ENCODE measurements around the gene ATRNL1. TPM values are rescaled to one million over a fixed set of nuclear protein-coding genes. Genes with fewer than 3 reads are reported as not detected.

Gene ATRNL1
- total RNA-seq, 1 donor from 2014 or later: 11.4 TPM

- TF ChIP-seq CTCF (IDR thresholded peaks at IDR 0.05; ENCODE audit: insufficient read depth, low read length, poor library complexity, severe bottlenecking): no peak
- Histone ChIP-seq H3K4me3 (ENCODE audit: low read depth, low read length) (no peak overlapping the region), H3K36me3 (ENCODE audit: control insufficient read depth, insufficient read depth, low read length) (no peaks in the 10 kb centered on the region), H3K27me3 (ENCODE audit: control insufficient read depth, insufficient read depth, low read length) (no peaks in the 10 kb centered on the region)
- no peak for DNase-seq (ENCODE audit: low read depth)
Measured at GRCh38 chr10:115790220-115790619, 697.1 kb downstream of the ATRNL1 start.

GRCh38 chr10:115795964-115796363 lies 702.8 kb downstream of the ATRNL1 start:
- Histone ChIP-seq H3K36me3 (ENCODE audit: control insufficient read depth, insufficient read depth, low read length) (no peaks in the 10 kb centered on the region), H3K4me3 (ENCODE audit: low read depth, low read length) (no peak overlapping the region), H3K27me3 (ENCODE audit: control insufficient read depth, insufficient read depth, low read length) (no peaks in the 10 kb centered on the region)
- no peak for DNase-seq (ENCODE audit: low read depth)
- no peak for TF ChIP-seq CTCF (IDR thresholded peaks at IDR 0.05; ENCODE audit: insufficient read depth, low read length, poor library complexity, severe bottlenecking)

- no peak overlapping the region for H3K4me3 ChIP-seq (ENCODE audit: low read depth, low read length)
- TF ChIP-seq CTCF (IDR thresholded peaks at IDR 0.05; ENCODE audit: insufficient read depth, low read length, poor library complexity, severe bottlenecking): no peak
- DNase-seq (ENCODE audit: low read depth): no peak
Measured at GRCh38 chr10:115801457-115801856, 708.3 kb downstream of the ATRNL1 start.

GRCh38 chr10:115801992-115802391 lies 708.8 kb downstream of the ATRNL1 start:
- no peak for TF ChIP-seq CTCF (IDR thresholded peaks at IDR 0.05; ENCODE audit: insufficient read depth, low read length, poor library complexity, severe bottlenecking)
- no peak for DNase-seq (ENCODE audit: low read depth)
- no peaks in the 10 kb centered on the region for H3K27me3 ChIP-seq (ENCODE audit: control insufficient read depth, insufficient read depth, low read length)

More at GRCh38 chr10:115801457-115801856, 708.3 kb downstream of the ATRNL1 start:
- Histone ChIP-seq H3K36me3 (ENCODE audit: control insufficient read depth, insufficient read depth, low read length) (no peaks in the 10 kb centered on the region), H3K27me3 (ENCODE audit: control insufficient read depth, insufficient read depth, low read length) (no peaks in the 10 kb centered on the region)

GRCh38 chr10:115802911-115803310 lies 709.7 kb downstream of the ATRNL1 start:
- H3K27me3 ChIP-seq (ENCODE audit: control insufficient read depth, insufficient read depth, low read length): no peaks in the 10 kb centered on the region
- no peak for TF ChIP-seq CTCF (IDR thresholded peaks at IDR 0.05; ENCODE audit: insufficient read depth, low read length, poor library complexity, severe bottlenecking)
- no peak overlapping the region for H3K4me3 ChIP-seq (ENCODE audit: low read depth, low read length)
- H3K36me3 ChIP-seq (ENCODE audit: control insufficient read depth, insufficient read depth, low read length): no peaks in the 10 kb centered on the region
- no peak for DNase-seq (ENCODE audit: low read depth)

More at GRCh38 chr10:115801992-115802391, 708.8 kb downstream of the ATRNL1 start:
- H3K4me3 ChIP-seq (ENCODE audit: low read depth, low read length): no peak overlapping the region
- no peaks in the 10 kb centered on the region for H3K36me3 ChIP-seq (ENCODE audit: control insufficient read depth, insufficient read depth, low read length)

- TF ChIP-seq CTCF (IDR thresholded peaks at IDR 0.05; ENCODE audit: insufficient read depth, low read length, poor library complexity, severe bottlenecking): no peak
- Histone ChIP-seq H3K36me3 (ENCODE audit: control insufficient read depth, insufficient read depth, low read length) (no peaks in the 10 kb centered on the region), H3K27me3 (ENCODE audit: control insufficient read depth, insufficient read depth, low read length) (no peaks in the 10 kb centered on the region), H3K4me3 (ENCODE audit: low read depth, low read length) (no peak overlapping the region)
- no peak for DNase-seq (ENCODE audit: low read depth)
Measured at GRCh38 chr10:115814542-115814941, 721.4 kb downstream of the ATRNL1 start.
